Suprapubic skin (tissue), 4 donors: Measurements from ENCODE around the gene SF3B1. TPM values are rescaled to one million over a fixed set of nuclear protein-coding genes. Genes with fewer than 3 reads are reported as not detected.

Experiments
- DNase-seq, 2 donors: peaks; one replicate each; pipeline ENCODE4 v3.0.0-alpha.2; 2019; ENCODE audit warnings: low spot score in 2 of 2
- H3K27ac ChIP-seq: fragments of 200-600 bp; sonication (generic); one replicate; pipeline ENCODE4 v1.5.1; 2019
- H3K27me3 ChIP-seq: fragments of 200-600 bp; sonication (generic); one replicate; pipeline ENCODE4 v1.5.1; 2019
- H3K36me3 ChIP-seq: fragments of 200-600 bp; sonication (generic); one replicate; pipeline ENCODE4 v1.5.1; 2019
- H3K4me1 ChIP-seq: fragments of 200-600 bp; sonication (generic); one replicate; pipeline ENCODE4 v1.5.1; 2019
- H3K4me3 ChIP-seq: fragments of 200-600 bp; sonication (generic); one replicate; pipeline ENCODE4 v1.5.1; 2019; ENCODE audit warnings: mild to moderate bottlenecking
- H3K9me3 ChIP-seq: fragments of 200-600 bp; sonication (generic); one replicate; pipeline ENCODE4 v1.5.1; 2019
- EP300 ChIP-seq: sonication (generic); formaldehyde crosslinking; IDR thresholded peaks from one replicate; pipeline ENCODE4 v1.6.1; 2017; ENCODE audit warnings: antibody characterized with exemption
- POLR2A ChIP-seq, 2 donors: fragments of 450-650 bp; IDR thresholded peaks; one replicate each; pipeline ENCODE4 v1.6.1; 2017; ENCODE audit warnings: antibody characterized with exemption in 2 of 2, mild to moderate bottlenecking in 2 of 2, moderate library complexity in 2 of 2
- POLR2AphosphoS5 ChIP-seq, 3 donors: sonication (generic); formaldehyde crosslinking; IDR thresholded peaks; one replicate each; pipeline ENCODE4 v1.6.1; 2017; ENCODE audit warnings: antibody characterized with exemption in 3 of 3
- WGBS: methylation state at CpG from one replicate; pipeline ENCODE4 v1.1.5; 2018; 5-methylcytosine and 5-hydroxymethylcytosine counted together
- total RNA-seq, 4 donors: library from RNA; depleted of rRNA; stranded (reverse); fragments of >200 nt; gene quantifications; one replicate each; pipeline ENCODE4 v1.1.0, GENCODE V29; 2016
- TF ChIP-seq, protein P1 (sequence below), 2 donors: fragments of 200-600 bp in 1 of 2; fragments of 450-650 bp in 1 of 2; sonication (generic) in 1 of 2; IDR thresholded peaks; one replicate each; pipeline ENCODE4 v1.5.1; 2016 to 2019; ENCODE audit warnings: antibody characterized with exemption in 2 of 2, mild to moderate bottlenecking in 1 of 2, moderate library complexity in 1 of 2

The SF3B1 gene
- total RNA-seq, 4 donors from 2014 or later = 216 to 894 (median 222) TPM

DNA sequence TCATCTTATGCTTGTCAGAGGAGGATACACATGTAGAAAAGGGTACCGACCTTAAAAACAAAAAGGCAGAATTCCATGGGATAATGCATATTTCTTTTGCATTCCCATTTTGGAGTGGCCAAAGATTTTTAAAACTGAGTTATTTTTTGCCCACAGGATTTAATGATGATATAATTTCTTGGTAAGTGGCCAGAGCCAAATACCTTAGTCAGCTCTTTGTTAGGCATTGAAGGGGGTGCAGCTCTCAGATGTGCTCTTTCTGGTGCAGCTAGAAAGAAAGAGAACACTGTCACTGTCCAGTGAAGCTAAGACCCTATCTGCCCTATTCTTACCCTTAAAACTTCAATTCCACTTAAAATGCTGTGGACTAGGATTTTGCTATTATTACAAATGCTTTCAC lies 29.3 kb upstream of the SF3B1 start:
- no peak for TF ChIP-seq EP300
- TF ChIP-seq, protein P1, sequence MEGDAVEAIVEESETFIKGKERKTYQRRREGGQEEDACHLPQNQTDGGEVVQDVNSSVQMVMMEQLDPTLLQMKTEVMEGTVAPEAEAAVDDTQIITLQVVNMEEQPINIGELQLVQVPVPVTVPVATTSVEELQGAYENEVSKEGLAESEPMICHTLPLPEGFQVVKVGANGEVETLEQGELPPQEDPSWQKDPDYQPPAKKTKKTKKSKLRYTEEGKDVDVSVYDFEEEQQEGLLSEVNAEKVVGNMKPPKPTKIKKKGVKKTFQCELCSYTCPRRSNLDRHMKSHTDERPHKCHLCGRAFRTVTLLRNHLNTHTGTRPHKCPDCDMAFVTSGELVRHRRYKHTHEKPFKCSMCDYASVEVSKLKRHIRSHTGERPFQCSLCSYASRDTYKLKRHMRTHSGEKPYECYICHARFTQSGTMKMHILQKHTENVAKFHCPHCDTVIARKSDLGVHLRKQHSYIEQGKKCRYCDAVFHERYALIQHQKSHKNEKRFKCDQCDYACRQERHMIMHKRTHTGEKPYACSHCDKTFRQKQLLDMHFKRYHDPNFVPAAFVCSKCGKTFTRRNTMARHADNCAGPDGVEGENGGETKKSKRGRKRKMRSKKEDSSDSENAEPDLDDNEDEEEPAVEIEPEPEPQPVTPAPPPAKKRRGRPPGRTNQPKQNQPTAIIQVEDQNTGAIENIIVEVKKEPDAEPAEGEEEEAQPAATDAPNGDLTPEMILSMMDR (IDR thresholded peaks at IDR 0.05) = no peak
- TF ChIP-seq POLR2AphosphoS5 (IDR thresholded peaks at IDR 0.05) = no peak
- TF ChIP-seq POLR2A (IDR thresholded peaks at IDR 0.05) = no peak
- no peak overlapping the region for H3K4me3 ChIP-seq

DNA sequence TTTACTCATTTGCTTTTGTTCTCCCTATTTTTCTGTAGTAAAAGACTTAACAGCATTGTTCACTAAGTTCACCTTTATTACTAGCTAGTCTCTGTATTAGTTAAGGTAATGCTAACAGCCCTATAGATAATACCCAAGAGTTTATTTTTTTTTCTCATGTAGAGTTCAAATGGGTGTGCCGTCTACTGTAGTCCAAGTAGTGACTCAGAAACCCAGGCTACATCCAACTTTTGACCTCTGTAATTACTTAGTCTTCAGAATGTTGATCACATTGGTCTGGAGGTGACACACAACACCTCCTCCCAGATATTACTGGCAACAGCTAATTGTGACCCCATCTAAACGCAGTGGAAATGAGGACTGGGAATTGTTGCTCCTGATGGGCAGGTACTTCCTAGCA lies 26.2 kb upstream of the SF3B1 start:
- Histone ChIP-seq H3K27me3 (no peaks in the 10 kb centered on the region), H3K9me3 (no peaks in the 10 kb centered on the region), H3K4me3 (no peak overlapping the region), H3K4me1 (peaks cover 30% of the 10 kb centered on the region), H3K36me3 (peaks cover 45% of the 10 kb centered on the region), H3K27ac (peak overlapping the region; percentile 36)
- TF ChIP-seq EP300 = no peak
- no peak for TF ChIP-seq POLR2A (IDR thresholded peaks at IDR 0.05)
- TF ChIP-seq POLR2AphosphoS5 (IDR thresholded peaks at IDR 0.05) = no peak
- TF ChIP-seq, protein P1 (IDR thresholded peaks at IDR 0.05) = no peak
- 42% methylated on average over 2 of the region's 2 CpGs for WGBS
- DNase-seq = no peak

More for the DNA sequence above, 29.3 kb upstream of the SF3B1 start:
- Histone ChIP-seq H3K9me3 (no peaks in the 10 kb centered on the region), H3K4me1 (peaks cover 16% of the 10 kb centered on the region), H3K27ac (no peak overlapping the region), H3K27me3 (no peaks in the 10 kb centered on the region), H3K36me3 (peaks cover 66% of the 10 kb centered on the region)
- no peak for DNase-seq
- 68% methylated on average over 1 of the region's 1 CpG for WGBS

DNA sequence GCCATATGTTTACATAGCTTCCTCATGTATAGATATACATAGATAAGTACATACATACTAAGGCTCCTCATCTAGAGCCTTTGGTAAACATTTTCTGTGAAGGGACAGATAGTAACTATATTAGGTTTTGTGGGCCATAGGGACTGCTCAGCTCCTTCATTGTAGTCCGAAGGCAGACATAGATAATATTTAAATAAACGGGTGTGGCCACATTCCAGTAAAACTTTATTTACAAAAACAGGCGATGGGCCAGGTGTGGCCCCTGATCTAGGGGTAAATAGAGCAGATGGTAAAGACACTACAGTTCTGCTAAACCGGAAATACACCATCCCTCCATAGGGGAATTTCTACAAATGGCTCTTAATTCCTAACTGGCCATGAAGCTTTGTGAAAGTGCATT lies 25.8 kb upstream of the SF3B1 start:
- Histone ChIP-seq H3K9me3 (no peaks in the 10 kb centered on the region), H3K27ac (no peak overlapping the region), H3K4me3 (no peak overlapping the region), H3K4me1 (peaks cover 31% of the 10 kb centered on the region), H3K36me3 (peaks cover 41% of the 10 kb centered on the region), H3K27me3 (no peaks in the 10 kb centered on the region)
- no peak for TF ChIP-seq POLR2A (IDR thresholded peaks at IDR 0.05)
- TF ChIP-seq POLR2AphosphoS5 (IDR thresholded peaks at IDR 0.05) = no peak
- TF ChIP-seq, protein P1 (IDR thresholded peaks at IDR 0.05) = no peak
- no peak for TF ChIP-seq EP300
- 77% methylated on average over 4 of the region's 4 CpGs for WGBS
- DNase-seq = no peak

DNA sequence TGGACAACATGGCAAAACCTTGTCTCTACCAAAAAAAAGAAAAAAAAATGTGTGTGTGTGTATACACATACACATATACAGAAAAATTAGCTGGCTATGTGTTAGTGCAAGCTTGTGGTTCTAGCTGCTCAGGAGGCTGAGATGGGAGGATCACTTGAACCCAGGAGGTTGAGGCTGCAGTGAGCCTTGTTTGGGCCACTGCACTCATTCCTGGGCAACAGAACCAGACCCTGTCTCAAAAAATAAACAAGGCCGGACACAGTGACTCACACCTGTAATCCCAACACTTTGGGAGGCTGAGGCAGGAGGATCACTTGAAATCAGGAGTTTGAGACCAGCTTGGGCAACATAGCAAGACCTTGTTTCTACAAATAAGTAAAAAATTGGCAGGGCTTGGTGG lies 20.6 kb upstream of the SF3B1 start:
- Histone ChIP-seq H3K4me3 (no peak overlapping the region), H3K27ac (no peak overlapping the region), H3K9me3 (no peaks in the 10 kb centered on the region), H3K27me3 (no peaks in the 10 kb centered on the region), H3K4me1 (peaks cover 45% of the 10 kb centered on the region), H3K36me3 (peaks cover 7% of the 10 kb centered on the region)
- DNase-seq = no peak
- 83% methylated on average over 1 of the region's 1 CpG for WGBS
- no peak for TF ChIP-seq EP300
- no peak for TF ChIP-seq POLR2AphosphoS5 (IDR thresholded peaks at IDR 0.05)
- no peak for TF ChIP-seq POLR2A (IDR thresholded peaks at IDR 0.05)
- TF ChIP-seq, protein P1 (IDR thresholded peaks at IDR 0.05) = no peak

DNA sequence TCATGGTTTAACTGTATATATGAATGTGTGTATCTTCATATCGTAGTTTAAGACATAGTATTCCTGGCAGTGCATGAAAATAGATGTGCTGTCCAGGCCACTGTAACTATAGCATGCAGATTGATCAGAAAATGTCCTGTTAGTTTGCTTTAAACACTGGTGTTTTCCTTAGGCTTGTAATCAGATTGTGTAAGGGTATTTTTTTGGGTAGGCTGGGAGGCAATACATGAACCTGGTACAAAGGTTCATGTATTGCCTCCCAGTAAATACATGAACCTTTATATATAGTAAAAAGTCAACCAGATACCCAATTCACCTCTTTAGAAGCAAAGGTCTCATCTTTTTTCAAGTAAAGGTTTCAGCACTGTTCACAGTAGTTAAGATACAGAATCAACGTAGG lies 20.1 kb upstream of the SF3B1 start:
- TF ChIP-seq, protein P1 (IDR thresholded peaks at IDR 0.05) = no peak
- TF ChIP-seq EP300 = no peak
- Histone ChIP-seq H3K9me3 (no peaks in the 10 kb centered on the region), H3K4me3 (peak overlapping the region; percentile 73), H3K4me1 (peaks cover 41% of the 10 kb centered on the region), H3K27ac (no peak overlapping the region), H3K27me3 (no peaks in the 10 kb centered on the region), H3K36me3 (peaks cover 3% of the 10 kb centered on the region)
- 71% methylated on average over 2 of the region's 2 CpGs for WGBS
- no peak for DNase-seq
